Stimulated activated CD4-positive, alpha-beta T cell treated with anti-CD3 and anti-CD28 coated beads, Interleukin-2, amount 100 ng/mL, for 4 hours (primary cell): ENCODE data around the gene TPTE.
"Not testable (repeated sequence)": the region's sequence is repeated elsewhere in the genome, so short reads cannot be mapped to it uniquely, and the experiment has no call there.

Experiments used
- DNase-seq: peaks from one replicate; pipeline ENCODE4 v3.0.0-alpha.2; 2020; ENCODE audit warnings: low read depth

TPTE gene

GRCh38 chr21:10617133-10617752, 95.9 kb downstream of the TPTE start:
- not testable (repeated sequence) for DNase-seq

- DNase-seq, result no peak
Measured at GRCh38 chr21:10627316-10627863, 106.0 kb downstream of the TPTE start.

GRCh38 chr21:10629239-10629638, 107.9 kb downstream of the TPTE start:
- not testable (repeated sequence) for DNase-seq

DNA sequence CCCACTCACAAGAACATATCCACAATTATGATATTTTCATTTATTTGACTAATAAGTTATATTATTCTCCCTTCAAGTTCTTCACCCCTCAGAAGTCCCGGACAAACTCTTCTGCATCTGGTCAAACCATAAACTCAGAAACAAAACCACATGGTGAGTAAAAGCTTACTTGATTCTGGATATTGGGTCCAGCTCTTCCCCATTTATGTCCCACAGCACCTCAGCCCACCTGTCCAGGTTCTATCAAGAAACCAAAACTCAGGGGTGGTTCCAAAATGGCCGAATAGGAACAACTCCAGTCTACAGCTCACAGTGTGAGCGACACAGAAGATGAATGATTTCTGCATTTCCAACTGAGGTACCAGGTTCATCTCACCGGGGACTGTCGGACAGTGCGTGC, 109.4 kb downstream of the TPTE start:
- not testable (repeated sequence) for DNase-seq

- not testable (repeated sequence) for DNase-seq
Measured at GRCh38 chr21:10631316-10631715, 109.9 kb downstream of the TPTE start.

DNA sequence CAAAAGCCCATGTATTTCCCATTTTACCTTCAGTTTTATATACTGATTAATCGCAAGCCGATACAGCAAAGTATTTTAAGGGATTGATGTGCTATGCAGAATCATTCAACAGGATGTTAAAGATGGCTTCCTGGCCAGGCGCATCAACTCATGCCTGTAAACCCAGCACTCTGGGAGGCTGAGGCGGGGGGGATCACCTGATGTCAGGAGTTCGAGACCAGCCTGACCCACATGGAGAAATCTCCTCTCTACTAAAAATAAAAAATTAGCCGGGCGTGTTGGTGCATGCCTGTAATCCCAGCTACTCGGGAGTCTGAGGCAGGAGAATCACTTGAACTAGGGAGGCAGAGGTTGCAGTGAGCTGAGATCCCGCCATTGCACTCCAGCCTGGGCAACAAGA, 116.8 kb downstream of the TPTE start:
- not testable (repeated sequence) for DNase-seq

GRCh38 chr21:10639123-10639522, 117.7 kb downstream of the TPTE start:
- DNase-seq, result no peak

DNA sequence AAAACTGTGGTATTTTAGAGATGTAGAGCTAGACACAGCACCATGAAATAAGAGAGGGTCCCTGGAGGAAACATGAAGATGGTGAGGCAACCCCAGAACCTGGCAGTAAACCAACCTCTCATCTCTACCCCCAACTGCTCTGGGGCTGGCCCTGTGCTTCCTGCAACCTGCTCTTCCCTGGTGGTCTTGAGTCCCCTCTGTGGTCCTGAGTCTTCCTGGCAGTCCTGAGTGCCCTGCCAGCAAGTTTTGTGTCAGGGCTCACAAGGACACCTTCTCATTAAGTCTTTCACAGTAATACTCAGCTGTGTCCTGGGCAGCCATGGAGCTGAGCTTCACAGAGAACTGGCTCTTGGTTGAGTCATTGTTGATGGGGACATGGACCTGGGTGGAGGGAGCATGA, 118.4 kb downstream of the TPTE start:
- DNase-seq, result not testable (repeated sequence)

- DNase-seq, result no peak
Measured at GRCh38 chr21:10640446-10640845, 119.1 kb downstream of the TPTE start.

GRCh38 chr21:10641107-10641506, 119.7 kb downstream of the TPTE start:
- no peak for DNase-seq

- DNase-seq, result not testable (repeated sequence)
Measured at GRCh38 chr21:10645667-10646066, 124.3 kb downstream of the TPTE start.

DNA sequence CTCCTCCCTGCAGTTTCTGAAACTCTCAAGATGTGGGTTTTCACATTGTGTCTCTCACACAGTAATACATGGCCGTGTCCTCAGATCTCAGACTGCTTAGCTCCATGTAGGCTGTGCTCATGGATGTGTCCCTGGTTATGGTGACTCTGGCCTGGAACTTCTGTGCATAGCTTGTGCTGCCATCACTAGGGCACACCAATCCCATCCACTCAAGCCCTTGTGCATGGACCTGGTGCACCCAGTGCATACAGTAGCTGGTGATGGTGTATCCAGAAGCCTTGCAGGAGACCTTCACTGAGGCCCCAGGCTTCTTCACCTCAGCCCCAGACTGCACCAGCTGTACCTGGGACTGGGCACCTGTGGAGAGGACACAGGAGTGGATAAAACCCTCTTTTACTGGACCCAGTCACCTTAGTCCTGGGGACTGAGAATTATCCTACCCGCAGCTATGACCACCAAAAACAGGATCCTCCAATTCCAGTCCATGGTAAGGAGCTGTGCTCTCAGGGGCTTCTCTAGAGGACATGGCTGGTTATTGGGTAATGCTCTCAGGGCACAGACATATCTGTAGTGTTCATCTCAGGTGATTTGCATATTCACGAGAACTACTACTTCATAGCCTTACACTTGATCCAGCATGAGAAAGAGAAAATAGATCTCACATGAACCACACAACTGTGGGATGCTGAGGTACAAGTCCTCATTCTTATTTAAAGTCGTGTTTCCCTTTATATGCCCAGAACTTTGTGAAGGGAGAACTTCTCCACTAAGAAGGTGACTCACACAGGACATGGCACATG, 128.2 kb downstream of the TPTE start:
- not testable (repeated sequence) for DNase-seq

DNA sequence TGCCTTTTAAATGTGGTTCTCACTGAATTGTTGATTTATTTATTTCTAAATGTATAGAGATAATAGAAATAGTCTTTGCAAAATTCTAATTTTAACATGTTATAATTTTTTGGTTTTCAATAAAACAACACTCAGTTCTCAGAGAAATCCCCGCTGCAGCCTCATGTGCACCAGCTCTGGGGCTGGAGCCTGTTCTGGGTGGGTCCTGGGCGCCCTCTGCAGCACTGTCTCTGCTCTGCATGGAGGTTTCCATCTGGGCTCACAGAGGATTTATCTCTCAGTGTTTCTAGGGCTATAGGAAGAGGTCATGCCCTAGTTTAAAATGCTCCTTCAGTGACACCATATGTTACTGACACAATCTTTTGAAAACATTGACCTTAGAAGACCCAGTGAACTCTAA, 128.9 kb downstream of the TPTE start:
- DNase-seq, result not testable (repeated sequence)
